GM21786 (cell line): ENCODE data around the gene ZMIZ1.
A peak's percentile ranks its signal among the peaks of the same experiment; 100 is the strongest.

Experiments
- ATAC-seq: cut with Tn5 transposase; IDR thresholded peaks from one replicate; pipeline ENCODE4 v1.9.1; 2021; ENCODE audit not compliant: unreplicated experiment

ZMIZ1 gene

GRCh38 chr10:79149345-79149661 is 80.5 kb downstream of the ZMIZ1 start:
- no peak for ATAC-seq

DNA sequence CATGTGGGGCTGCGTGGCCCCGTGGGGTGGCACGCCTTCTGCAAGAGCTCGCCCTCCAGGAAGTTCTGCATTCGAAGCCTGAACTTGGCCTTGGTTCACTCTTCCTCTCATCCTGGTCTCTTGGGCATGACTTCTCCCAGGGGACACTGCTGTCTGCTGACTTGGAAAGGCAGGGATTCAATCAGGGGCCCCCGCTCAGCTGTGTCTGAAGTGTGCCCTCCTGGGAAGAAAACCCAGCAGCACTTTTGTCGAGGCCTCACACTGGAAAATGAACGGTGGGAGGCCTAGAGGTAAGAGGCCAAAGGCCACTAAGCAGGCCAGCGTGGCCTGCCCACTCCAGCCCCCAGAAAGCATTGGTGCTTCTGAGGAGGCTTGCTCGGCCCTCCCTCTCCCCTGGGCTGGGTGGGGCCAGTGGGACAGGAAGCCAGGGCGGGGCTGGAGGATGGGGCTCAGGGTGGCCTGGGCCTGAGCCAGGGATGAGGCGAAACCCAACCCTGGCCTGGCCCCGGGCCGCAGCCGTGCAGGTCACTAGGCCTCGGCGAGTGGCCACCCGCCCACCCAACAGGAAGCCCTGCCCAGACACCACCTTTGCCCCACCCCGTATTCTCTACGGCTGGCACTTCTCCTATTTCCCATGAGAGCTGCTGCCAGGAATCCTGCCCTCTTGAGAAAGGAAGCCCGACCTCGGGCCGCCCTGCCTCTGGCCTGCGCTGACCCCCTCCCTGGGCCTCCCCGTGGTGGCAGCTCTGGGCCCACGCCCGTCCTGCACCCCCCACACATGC is 81.1 kb downstream of the ZMIZ1 start:
- ATAC-seq = peak; percentile 71

- no peak for ATAC-seq
Measured at GRCh38 chr10:79150444-79150754, 81.6 kb downstream of the ZMIZ1 start.

DNA sequence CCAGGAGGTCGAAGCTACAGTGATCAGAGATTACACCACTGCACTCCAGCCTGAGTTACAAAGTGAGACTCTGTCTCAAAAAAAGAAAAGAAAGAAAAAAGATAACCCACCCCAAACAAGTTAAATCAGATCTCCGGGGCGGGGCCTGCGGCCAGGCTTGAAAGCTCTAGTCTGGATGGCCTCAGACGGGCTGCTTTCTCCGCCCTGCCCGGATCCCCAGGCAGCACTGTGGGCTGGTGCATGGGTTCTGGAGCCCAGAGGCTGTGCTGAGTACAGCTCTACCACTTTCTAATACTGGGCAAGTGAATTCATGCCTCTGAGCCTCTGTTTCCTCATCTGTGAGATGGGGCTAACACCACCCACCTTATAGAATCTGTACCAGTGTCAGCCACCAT is 83.7 kb downstream of the ZMIZ1 start:
- ATAC-seq = no peak

DNA sequence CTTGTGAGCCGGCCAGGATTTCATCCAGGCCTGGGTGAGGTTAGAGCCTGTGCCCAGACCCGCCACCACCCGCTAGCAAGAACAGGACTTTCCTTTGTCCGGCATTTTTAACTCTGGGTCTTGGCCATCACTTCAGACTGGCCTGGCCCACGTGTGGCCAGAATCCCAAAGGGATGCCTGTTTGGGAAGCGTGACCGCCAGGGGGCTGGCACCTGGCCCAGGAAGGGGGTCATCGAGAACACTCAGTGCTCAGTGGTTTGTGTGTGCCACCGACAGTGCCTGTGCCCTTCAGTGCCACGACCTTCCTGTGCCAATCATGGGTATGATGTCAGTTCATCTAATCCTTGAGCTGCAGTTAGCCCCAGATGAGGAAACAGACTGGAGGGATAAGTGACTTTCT is 85.0 kb downstream of the ZMIZ1 start:
- no peak for ATAC-seq

GRCh38 chr10:79155301-79156081 is 86.7 kb downstream of the ZMIZ1 start:
- no peak for ATAC-seq

- no peak for ATAC-seq
Measured at GRCh38 chr10:79156334-79157274, 87.8 kb downstream of the ZMIZ1 start.

- ATAC-seq = no peak
Measured at GRCh38 chr10:79158004-79158340, 89.2 kb downstream of the ZMIZ1 start.

DNA sequence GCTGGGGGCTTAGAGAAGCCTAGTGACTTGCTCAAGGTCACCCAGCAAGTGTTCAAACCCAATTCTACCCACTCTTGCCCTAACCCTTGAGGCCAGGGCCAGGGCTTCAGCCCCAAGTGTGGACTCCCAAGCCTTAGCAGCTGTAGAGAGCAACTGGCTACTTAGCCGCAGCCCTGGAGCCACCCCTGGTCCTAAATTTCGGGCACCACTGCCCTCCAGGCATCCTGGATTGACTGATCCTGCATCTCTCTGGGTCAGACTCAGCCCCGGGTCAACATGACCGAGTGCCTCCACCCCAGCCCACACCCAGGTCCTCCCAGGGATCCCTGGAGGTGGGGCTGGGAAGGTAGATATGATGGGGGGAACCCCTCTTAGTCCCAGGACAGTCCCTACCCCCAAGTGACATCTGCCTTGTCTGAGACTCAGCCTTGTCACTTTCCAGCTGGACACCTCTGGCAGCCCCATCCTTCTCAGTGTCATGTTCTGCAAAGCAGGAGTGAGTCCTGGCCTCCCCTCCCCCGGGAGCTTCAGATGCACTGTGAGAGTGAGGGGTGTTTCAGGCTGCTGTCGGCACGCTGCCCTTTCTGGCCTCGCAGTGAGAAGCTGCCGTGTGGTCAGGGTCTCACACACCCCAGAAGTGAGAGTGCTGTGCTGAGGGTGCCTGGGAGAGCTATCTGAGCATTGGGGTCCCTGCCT is 89.8 kb downstream of the ZMIZ1 start:
- ATAC-seq = no peak

- no peak for ATAC-seq
Measured at GRCh38 chr10:79159141-79159651, 90.4 kb downstream of the ZMIZ1 start.

DNA sequence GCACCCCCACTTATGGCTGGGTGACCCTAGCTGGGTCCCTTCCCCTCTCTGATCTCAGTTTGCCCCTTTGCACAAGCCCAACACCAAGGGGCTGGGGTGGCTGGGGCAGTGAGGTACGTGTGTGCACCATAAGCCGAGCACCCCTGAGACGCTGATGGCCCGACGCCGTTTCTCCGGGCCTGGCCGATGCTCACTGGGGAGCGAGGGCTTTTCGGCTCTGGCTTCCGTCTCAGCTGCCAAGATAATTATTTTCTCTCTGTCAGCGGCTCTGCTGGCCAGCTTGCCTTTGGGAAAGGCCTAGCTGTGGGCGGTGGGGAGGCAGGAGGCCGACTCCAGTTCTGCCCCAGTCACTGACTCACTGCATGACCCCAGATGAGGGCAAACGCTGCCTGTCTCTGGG is 91.0 kb downstream of the ZMIZ1 start:
- no peak for ATAC-seq

DNA sequence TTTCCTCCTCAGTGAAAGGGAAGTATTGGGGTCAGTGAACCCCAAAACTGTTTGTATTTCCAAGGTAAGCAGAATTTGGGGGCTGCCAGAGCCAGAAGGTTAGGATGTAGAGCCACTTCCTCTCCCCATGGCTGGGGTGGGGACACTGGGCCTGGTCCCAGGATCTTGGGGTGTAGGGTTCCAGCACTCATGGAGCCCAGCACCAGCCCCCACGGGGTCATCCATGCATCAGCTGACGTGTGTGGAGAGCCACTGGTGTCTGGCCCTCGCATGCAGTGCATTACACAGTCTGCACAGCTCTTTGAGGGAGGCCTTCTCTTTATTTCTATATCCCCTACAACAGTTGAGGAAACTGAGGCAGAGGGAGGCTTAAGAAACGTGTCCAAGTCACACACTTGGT is 91.4 kb downstream of the ZMIZ1 start:
- no peak for ATAC-seq

GRCh38 chr10:79161557-79161956 is 92.8 kb downstream of the ZMIZ1 start:
- ATAC-seq = no peak

DNA sequence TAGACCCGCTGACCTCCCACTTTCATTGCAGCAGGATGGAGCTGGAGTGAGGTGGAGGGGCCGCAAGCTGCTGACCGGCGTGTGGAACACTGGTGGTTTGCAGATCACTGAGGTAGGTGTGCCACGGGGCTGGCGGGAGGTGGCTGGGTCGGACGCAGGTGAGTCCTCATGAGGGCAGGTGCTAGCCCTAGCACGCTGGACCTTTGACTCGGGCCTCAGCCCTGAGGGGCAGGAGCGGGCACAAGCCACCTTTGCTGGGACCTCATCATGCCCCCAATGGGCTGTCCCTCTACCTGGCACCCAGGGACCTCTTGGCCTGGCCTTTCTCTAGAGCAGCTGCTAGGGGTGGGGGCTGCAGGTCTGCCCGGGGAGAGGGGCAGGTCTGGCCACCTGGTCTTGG is 93.3 kb downstream of the ZMIZ1 start:
- no peak for ATAC-seq

GRCh38 chr10:79162861-79163665 is 94.3 kb downstream of the ZMIZ1 start:
- ATAC-seq = no peak

DNA sequence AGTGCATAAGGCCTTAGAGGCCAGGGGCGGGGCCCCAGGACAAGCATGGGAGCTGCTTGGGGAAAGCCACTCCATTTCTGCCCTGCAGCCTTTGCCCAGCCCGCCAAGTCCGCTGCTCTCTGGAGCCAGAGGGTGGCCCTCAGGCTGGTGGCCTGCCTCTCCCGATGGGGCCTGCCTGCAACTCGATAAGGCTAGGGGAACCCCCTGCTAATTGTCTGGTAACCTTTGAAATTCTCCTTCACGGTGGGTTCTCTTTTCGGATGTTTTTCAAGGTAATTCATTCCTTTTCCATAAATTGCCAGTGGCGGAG is 94.9 kb downstream of the ZMIZ1 start:
- ATAC-seq = no peak

GRCh38 chr10:79164075-79164474 is 95.3 kb downstream of the ZMIZ1 start:
- ATAC-seq = no peak

- no peak for ATAC-seq
Measured at GRCh38 chr10:79165070-79165778, 96.5 kb downstream of the ZMIZ1 start.

DNA sequence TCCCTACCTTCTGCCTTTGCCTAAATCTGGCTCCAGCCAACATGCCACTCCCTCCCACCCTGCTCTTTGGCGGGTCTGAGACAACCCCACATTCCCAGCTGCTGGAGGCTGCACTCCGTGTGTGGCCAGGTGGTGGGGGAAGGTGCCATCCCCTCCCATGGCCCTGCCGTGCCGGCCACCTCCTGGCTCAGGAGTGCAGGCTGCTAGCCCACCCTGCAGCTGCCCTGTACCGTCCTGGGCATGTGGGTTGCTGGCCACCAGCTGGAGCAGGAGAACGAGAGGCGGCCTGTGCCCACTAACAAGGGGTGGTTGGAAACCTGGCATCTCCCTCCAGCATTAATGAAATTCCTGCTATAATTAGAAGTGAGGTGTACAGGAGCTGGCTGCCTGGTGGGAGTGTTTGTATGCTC is 97.6 kb downstream of the ZMIZ1 start:
- no peak for ATAC-seq

- no peak for ATAC-seq
Measured at GRCh38 chr10:79166741-79167140, 98.0 kb downstream of the ZMIZ1 start.
